Activated CD4-positive, alpha-beta T cell treated with anti-CD3 and anti-CD28 coated beads, Interleukin-2, amount 50 U/mL, for 4 hours (primary cell): ENCODE data around the gene ST3GAL4.

Experiments used
- DNase-seq, 2 experiments: peaks; one replicate each; pipeline ENCODE4 v3.0.0-alpha.2; 2020

Gene ST3GAL4

GRCh38 chr11:126456783-126457542 lies 101.5 kb downstream of the ST3GAL4 start:
- DNase-seq: no peak

GRCh38 chr11:126457817-126458216 lies 102.3 kb downstream of the ST3GAL4 start:
- no peak for DNase-seq

GRCh38 chr11:126459691-126460281 lies 104.3 kb downstream of the ST3GAL4 start:
- no peak for DNase-seq

DNA sequence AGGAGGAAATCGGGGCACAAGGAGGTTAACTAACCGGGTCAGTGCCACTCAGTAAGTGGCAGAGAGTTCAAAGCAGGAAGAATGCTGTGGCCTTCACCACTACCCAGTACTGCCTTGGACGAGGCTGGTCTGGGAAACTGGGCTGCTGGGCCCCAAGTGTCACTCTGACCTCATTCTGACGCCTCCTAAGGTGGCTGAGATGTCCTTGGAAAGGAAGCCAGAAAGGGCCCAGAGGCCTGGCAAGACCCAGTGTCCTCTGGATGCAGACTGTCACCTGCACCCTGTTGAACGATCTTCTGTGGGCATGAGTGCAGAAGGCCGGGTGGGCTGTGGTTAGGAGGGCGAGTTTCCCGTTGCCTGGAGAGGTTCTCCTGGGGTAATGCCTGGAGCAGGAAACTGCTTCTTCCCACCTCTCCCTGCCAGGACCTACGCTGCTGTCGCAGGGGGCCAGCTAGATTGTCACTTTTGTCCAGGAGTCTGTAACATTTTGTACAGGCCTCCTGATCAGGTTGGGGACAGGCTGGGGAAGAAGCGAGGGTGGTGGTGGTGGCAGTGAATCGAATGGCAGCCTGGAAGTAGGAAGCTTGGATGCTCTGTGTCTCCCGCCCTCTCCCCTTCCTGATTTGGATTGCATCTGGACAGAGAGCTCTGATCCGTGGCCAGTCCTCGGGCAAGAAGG lies 105.1 kb downstream of the ST3GAL4 start:
- DNase-seq: no peak

DNA sequence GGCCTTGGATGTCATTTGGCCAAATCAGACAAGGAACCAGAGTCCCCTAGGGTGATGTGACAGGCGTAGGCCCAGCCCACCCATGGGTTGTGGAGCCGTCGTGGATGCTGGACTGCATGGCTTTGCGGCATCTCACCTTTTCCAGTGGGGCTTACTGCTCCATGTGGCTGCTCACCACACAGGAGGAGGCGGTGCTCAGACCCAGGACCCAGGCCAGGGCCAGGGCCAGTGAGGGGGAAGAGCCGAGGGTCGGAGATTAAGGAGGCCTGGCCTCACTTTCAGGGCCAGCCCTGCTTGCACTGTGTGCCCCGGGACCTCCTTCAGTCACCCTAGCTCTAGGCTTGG lies 105.6 kb downstream of the ST3GAL4 start:
- no peak for DNase-seq

DNA sequence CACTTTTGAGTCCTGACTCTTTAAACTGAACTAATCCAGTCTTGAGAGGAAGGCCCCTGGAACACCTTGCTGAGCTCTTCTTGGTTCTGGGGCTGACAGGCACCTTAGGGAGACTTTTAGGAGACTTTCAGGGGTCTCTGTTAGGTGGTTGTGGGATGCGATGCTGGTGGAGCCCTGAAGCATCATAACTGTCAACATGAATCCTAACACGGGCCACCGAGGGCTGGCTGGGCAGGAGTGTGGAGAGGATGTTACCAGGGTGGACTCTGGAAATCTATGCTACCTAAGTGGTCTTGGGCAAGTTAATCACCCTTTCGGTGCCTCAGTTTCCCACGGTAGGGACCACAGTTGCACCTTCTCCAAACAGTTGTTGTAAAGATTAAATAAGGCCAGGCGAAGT lies 106.5 kb downstream of the ST3GAL4 start:
- no peak for DNase-seq

DNA sequence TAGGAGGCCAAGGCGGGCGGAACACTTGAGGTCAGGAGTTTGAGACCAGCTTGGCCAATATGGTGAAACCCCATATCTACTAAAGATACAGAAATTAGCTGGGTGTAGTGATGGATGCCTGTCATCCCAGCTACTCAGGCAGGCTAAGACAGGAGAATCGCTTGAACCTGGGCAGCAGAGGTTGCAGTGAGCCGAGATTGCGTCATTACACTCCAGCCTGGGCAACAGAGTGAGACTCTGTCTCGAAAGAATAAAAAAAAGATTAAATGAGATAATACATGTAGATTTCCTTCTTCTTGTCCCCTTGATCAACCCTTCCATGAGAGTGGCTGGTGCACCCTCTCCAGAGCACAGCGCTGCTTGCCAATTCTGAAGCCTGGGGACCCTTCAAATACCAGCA lies 106.9 kb downstream of the ST3GAL4 start:
- DNase-seq: no peak
